ENCODE data around the gene ARHGAP42.

- TF ChIP-seq CTCF (IDR thresholded peaks at IDR 0.05) (no peak), POLR2A (IDR thresholded peaks at IDR 0.05) (no peak), EP300 (IDR thresholded peaks at IDR 0.05) (no peak)
These were observed 238.8 kb downstream of the ARHGAP42 start for GRCh38 chr11:100925935-100926334.
